Caco-2 (cell line): ENCODE measurements around the gene CCDC178. TPM values are rescaled to one million over a fixed set of nuclear protein-coding genes. Genes with fewer than 3 reads are reported as not detected.

Source experiments
- BruUV-seq: library from RNA; stranded (reverse); fragments of 400-500 nt; replicated peaks from 2 replicates; lab custom pipeline; 2021; lab: Mats Ljungman, UMichigan
- CTCF ChIA-PET: fragments of 300-600 bp; sonication (Branson Sonifier 250); formaldehyde crosslinking; loops from one replicate; lab custom pipeline; 2022; ENCODE audit warnings: antibody characterized with exemption; lab: Charles Lee
- POLR2A ChIA-PET: fragments of 300-600 bp; sonication (Branson Sonifier 250); formaldehyde crosslinking; loops from one replicate; lab custom pipeline; 2022; ENCODE audit warnings: antibody characterized with exemption; lab: Charles Lee
- DNase-seq, 2 experiments: peaks; one replicate each; pipeline versions ENCODE4 v3.0.0 to v3.0.0-alpha.2; 2020 to 2022
- H3K27me3 ChIP-seq: replicated peaks from 2 replicates; pipeline ENCODE4 v1.6.0; 2011; ENCODE audit warnings: low read length; ENCODE audit not compliant: control insufficient read depth, insufficient read depth
- H3K36me3 ChIP-seq: 2 replicates; pipeline ENCODE4 v1.5.1; 2011; ENCODE audit warnings: low read length; ENCODE audit not compliant: control insufficient read depth, insufficient read depth
- H3K4me1 ChIP-seq: fragments of 250-450 bp; sonication (Bioruptor Pico); 2 replicates; pipeline ENCODE4 v1.5.1; 2020; ENCODE audit warnings: mild to moderate bottlenecking
- H3K4me3 ChIP-seq: 2 replicates; pipeline ENCODE4 v1.5.1; 2011; ENCODE audit warnings: low read depth, mild to moderate bottlenecking, control low read depth, low read length
- H3K9me3 ChIP-seq: fragments of 250-450 bp; sonication (Bioruptor Pico); 2 replicates; pipeline ENCODE4 v1.5.1; 2020; ENCODE audit warnings: mild to moderate bottlenecking, moderate library complexity
- H3K27ac Mint-ChIP-seq: one replicate; pipeline ENCODE4 v1.8.0; 2022; ENCODE audit warnings: mixed read lengths; ENCODE audit not compliant: unreplicated experiment
- H3K27me3 Mint-ChIP-seq: one replicate; pipeline ENCODE4 v1.8.0; 2022; ENCODE audit warnings: mixed read lengths; ENCODE audit not compliant: insufficient read depth, unreplicated experiment
- H3K36me3 Mint-ChIP-seq: one replicate; pipeline ENCODE4 v1.8.0; 2022; ENCODE audit warnings: mild to moderate bottlenecking, mixed read lengths; ENCODE audit not compliant: insufficient read depth, unreplicated experiment
- H3K4me1 Mint-ChIP-seq: one replicate; pipeline ENCODE4 v1.8.0; 2022; ENCODE audit warnings: low read depth, mixed read lengths; ENCODE audit not compliant: unreplicated experiment
- H3K4me3 Mint-ChIP-seq: one replicate; pipeline ENCODE4 v1.8.0; 2022; ENCODE audit warnings: mild to moderate bottlenecking, moderate library complexity, mixed read lengths; ENCODE audit not compliant: unreplicated experiment
- H3K9me3 Mint-ChIP-seq: one replicate; pipeline ENCODE4 v1.8.0; 2022; ENCODE audit warnings: mixed read lengths; ENCODE audit not compliant: unreplicated experiment
- intact Hi-C: fragments of 100-400 bp; cut with micrococcal nuclease; formaldehyde crosslinking; loops from one replicate; pipeline ENCODE4 v1.10.0; 2022; ENCODE audit not compliant: unreplicated experiment
- total RNA-seq: library from RNA; stranded (reverse); gene quantifications from 2 replicates; pipeline ENCODE4 v1.2.3, GENCODE V29; 2022
- TF ChIP-seq, protein P1 (sequence below), 2 experiments: fragments of 200-600 bp in 1 of 2; IDR thresholded peaks; 1 replicate in 1 of 2; 2 replicates in 1 of 2; pipeline versions ENCODE4 v1.5.1 to v1.8.0; 2011 to 2022; ENCODE audit warnings: antibody characterized with exemption in 1 of 2, control low read depth in 1 of 2, inconsistent platforms in 1 of 2, low read depth in 1 of 2, low read length in 1 of 2, mild to moderate bottlenecking in 1 of 2, moderate library complexity in 1 of 2; ENCODE audit not compliant: insufficient read depth in 1 of 2, severe bottlenecking in 1 of 2, unreplicated experiment in 1 of 2

CCDC178 gene
- total RNA-seq, 1 experiment from 2014 or later = not detected

GRCh38 chr18:32889615-32890593 is 550.6 kb downstream of the CCDC178 start:
- no TSS peak for BruUV-seq

DNA sequence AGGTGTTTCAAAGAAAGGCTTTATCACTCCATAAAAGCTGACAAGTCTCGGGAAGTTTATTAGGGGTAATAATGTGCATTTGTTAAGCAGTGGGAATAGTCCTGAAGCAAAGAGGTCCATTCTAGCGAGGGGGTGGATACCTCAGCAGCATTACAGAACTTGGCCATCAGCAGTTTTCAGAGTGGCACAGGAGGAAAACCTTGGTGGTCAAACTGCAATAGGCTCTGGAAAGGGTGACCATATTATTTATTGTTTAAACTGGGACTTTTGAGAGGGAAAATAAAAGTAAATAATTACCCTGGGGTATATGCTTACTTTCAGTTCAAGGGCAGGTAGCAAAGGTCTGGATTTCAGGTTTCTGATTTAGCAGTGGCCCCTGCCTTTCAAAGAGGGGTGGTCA is 552.2 kb downstream of the CCDC178 start:
- intact Hi-C loops = no loop called here

More at GRCh38 chr18:32889615-32890593, 550.6 kb downstream of the CCDC178 start:
- Histone ChIP-seq H3K9me3 (no peaks in the 10 kb centered on the region), H3K4me1 (no peaks in the 10 kb centered on the region), H3K27me3 (no peaks in the 10 kb centered on the region), H3K4me3 (no peak overlapping the region), H3K36me3 (no peaks in the 10 kb centered on the region)
- Mint-ChIP-seq H3K36me3 (no peaks in the 10 kb centered on the region), H3K27ac (no peak overlapping the region), H3K4me1 (no peaks in the 10 kb centered on the region), H3K9me3 (no peaks in the 10 kb centered on the region), H3K4me3 (no peak overlapping the region), H3K27me3 (no peaks in the 10 kb centered on the region)
- CTCF ChIA-PET = no interaction called here
- TF ChIP-seq, protein P1, sequence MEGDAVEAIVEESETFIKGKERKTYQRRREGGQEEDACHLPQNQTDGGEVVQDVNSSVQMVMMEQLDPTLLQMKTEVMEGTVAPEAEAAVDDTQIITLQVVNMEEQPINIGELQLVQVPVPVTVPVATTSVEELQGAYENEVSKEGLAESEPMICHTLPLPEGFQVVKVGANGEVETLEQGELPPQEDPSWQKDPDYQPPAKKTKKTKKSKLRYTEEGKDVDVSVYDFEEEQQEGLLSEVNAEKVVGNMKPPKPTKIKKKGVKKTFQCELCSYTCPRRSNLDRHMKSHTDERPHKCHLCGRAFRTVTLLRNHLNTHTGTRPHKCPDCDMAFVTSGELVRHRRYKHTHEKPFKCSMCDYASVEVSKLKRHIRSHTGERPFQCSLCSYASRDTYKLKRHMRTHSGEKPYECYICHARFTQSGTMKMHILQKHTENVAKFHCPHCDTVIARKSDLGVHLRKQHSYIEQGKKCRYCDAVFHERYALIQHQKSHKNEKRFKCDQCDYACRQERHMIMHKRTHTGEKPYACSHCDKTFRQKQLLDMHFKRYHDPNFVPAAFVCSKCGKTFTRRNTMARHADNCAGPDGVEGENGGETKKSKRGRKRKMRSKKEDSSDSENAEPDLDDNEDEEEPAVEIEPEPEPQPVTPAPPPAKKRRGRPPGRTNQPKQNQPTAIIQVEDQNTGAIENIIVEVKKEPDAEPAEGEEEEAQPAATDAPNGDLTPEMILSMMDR (IDR thresholded peaks at IDR 0.05; ENCODE audit: insufficient read depth in 1 of 2, low read depth in 1 of 2, low read length in 1 of 2, severe bottlenecking in 1 of 2, unreplicated experiment in 1 of 2) = no peak
- intact Hi-C loops = no loop called here
- POLR2A ChIA-PET = no interaction called here
- no peak for DNase-seq

More for the DNA sequence above, 552.2 kb downstream of the CCDC178 start:
- TF ChIP-seq, protein P1 (IDR thresholded peaks at IDR 0.05; ENCODE audit: insufficient read depth in 1 of 2, low read depth in 1 of 2, low read length in 1 of 2, severe bottlenecking in 1 of 2, unreplicated experiment in 1 of 2) = no peak
- no peaks in the 10 kb centered on the region for H3K9me3 ChIP-seq
- no peak overlapping the region for H3K4me3 Mint-ChIP-seq
- no peaks in the 10 kb centered on the region for H3K27me3 ChIP-seq
- no peak for DNase-seq
- no peaks in the 10 kb centered on the region for H3K36me3 ChIP-seq
- no peaks in the 10 kb centered on the region for H3K27me3 Mint-ChIP-seq
- H3K36me3 Mint-ChIP-seq = no peaks in the 10 kb centered on the region
- H3K4me1 Mint-ChIP-seq = no peaks in the 10 kb centered on the region
- H3K9me3 Mint-ChIP-seq = no peaks in the 10 kb centered on the region
- BruUV-seq = no TSS peak
- H3K27ac Mint-ChIP-seq = no peak overlapping the region
- H3K4me1 ChIP-seq = no peaks in the 10 kb centered on the region
- POLR2A ChIA-PET = no interaction called here
- CTCF ChIA-PET = no interaction called here
- H3K4me3 ChIP-seq = no peak overlapping the region

Other genes with a start within 250 kb of the CCDC178 start
- 1.2 and 1.6 TPM in 2 replicates for gene ASXL3, start 137.5 kb upstream of the CCDC178 start, total RNA-seq